Activated T-helper 1 cell treated with Interleukin-2 at 50 U/mL for 16 hours (primary cell): Measurements from ENCODE around the gene TESK2.
A peak's percentile ranks its signal among the peaks of the same experiment; 100 is the strongest.
"Not testable (repeated sequence)": the region's sequence is repeated elsewhere in the genome, so short reads cannot be mapped to it uniquely, and the experiment has no call there.

ENCODE experiments used
- DNase-seq: peaks from one replicate; pipeline ENCODE4 v3.0.0-alpha.2; 2020; ENCODE audit warnings: low read depth

TESK2 gene

GRCh38 chr1:45375104-45376090 is 115.6 kb downstream of the TESK2 start:
- DNase-seq = no peak

GRCh38 chr1:45373573-45373972 is 117.4 kb downstream of the TESK2 start:
- DNase-seq = no peak

- no peak for DNase-seq
Observed at GRCh38 chr1:45370575-45370974, 120.4 kb downstream of the TESK2 start.

GRCh38 chr1:45365051-45365450 is 125.9 kb downstream of the TESK2 start:
- no peak for DNase-seq

GRCh38 chr1:45364294-45364693 is 126.7 kb downstream of the TESK2 start:
- no peak for DNase-seq

GRCh38 chr1:45360981-45361380 is 130.0 kb downstream of the TESK2 start:
- not testable (repeated sequence) for DNase-seq

- DNase-seq = no peak
Observed at GRCh38 chr1:45359882-45360513, 131.0 kb downstream of the TESK2 start.

GRCh38 chr1:45356186-45356585 is 134.8 kb downstream of the TESK2 start:
- no peak for DNase-seq

- no peak for DNase-seq
Observed at GRCh38 chr1:45355683-45356082, 135.3 kb downstream of the TESK2 start.

- no peak for DNase-seq
Observed at GRCh38 chr1:45354838-45355237, 136.1 kb downstream of the TESK2 start.

- DNase-seq = no peak
Observed at GRCh38 chr1:45353685-45354084, 137.3 kb downstream of the TESK2 start.

- no peak for DNase-seq
Observed at GRCh38 chr1:45351508-45351907, 139.5 kb downstream of the TESK2 start.

GRCh38 chr1:45348966-45349677 is 141.8 kb downstream of the TESK2 start:
- no peak for DNase-seq

- no peak for DNase-seq
Observed at GRCh38 chr1:45348609-45348965, 142.4 kb downstream of the TESK2 start.

- DNase-seq = no peak
Observed at GRCh38 chr1:45348020-45348419, 142.9 kb downstream of the TESK2 start.

- DNase-seq = no peak
Observed at GRCh38 chr1:45346473-45346872, 144.5 kb downstream of the TESK2 start.

- no peak for DNase-seq
Observed at GRCh38 chr1:45345014-45345413, 145.9 kb downstream of the TESK2 start.

- no peak for DNase-seq
Observed at GRCh38 chr1:45344499-45344898, 146.5 kb downstream of the TESK2 start.

- DNase-seq = no peak
Observed at GRCh38 chr1:45340816-45341466, 150.0 kb downstream of the TESK2 start.

- DNase-seq = peak; percentile 90
Observed at GRCh38 chr1:45339789-45340558, 151.0 kb downstream of the TESK2 start, which contains the start of the genes MUTYH and TOE1. TSS of gene MUTYH (minus strand) at chr1:45340440. CDS start at chr1:45334505, 5,935 bp downstream. TSS of gene TOE1 (plus strand) at chr1:45340170. CDS start at chr1:45340253, 83 bp downstream.
